ENCODE results near the gene PPP2R2C.
A peak's percentile ranks its signal among the peaks of the same experiment; 100 is the strongest.

The PPP2R2C gene

GRCh38 chr4:6362243-6362885 lies 110.0 kb downstream of the PPP2R2C start:
- DNase-seq (ENCODE audit: low read depth): no peak

GRCh38 chr4:6361076-6361784 lies 111.2 kb downstream of the PPP2R2C start:
- DNase-seq (ENCODE audit: low read depth): no peak

- no peak for DNase-seq (ENCODE audit: low read depth)
Measured at GRCh38 chr4:6360385-6360784, 112.0 kb downstream of the PPP2R2C start.

GRCh38 chr4:6359536-6360308 lies 112.7 kb downstream of the PPP2R2C start:
- no peak for DNase-seq (ENCODE audit: low read depth)

- DNase-seq (ENCODE audit: low read depth): no peak
Measured at GRCh38 chr4:6357476-6357875, 114.9 kb downstream of the PPP2R2C start.

- no peak for DNase-seq (ENCODE audit: low read depth)
Measured at GRCh38 chr4:6356076-6356560, 116.3 kb downstream of the PPP2R2C start.

- DNase-seq (ENCODE audit: low read depth): no peak
Measured at GRCh38 chr4:6355052-6355451, 117.4 kb downstream of the PPP2R2C start.

GRCh38 chr4:6354626-6355025 lies 117.8 kb downstream of the PPP2R2C start:
- no peak for DNase-seq (ENCODE audit: low read depth)

- DNase-seq (ENCODE audit: low read depth): no peak
Measured at GRCh38 chr4:6354119-6354518, 118.3 kb downstream of the PPP2R2C start.

- DNase-seq (ENCODE audit: low read depth): no peak
Measured at GRCh38 chr4:6352031-6352692, 120.3 kb downstream of the PPP2R2C start.

GRCh38 chr4:6351246-6352000 lies 121.0 kb downstream of the PPP2R2C start:
- no peak for DNase-seq (ENCODE audit: low read depth)

GRCh38 chr4:6350646-6351045 lies 121.8 kb downstream of the PPP2R2C start:
- no peak for DNase-seq (ENCODE audit: low read depth)

GRCh38 chr4:6349896-6350603 lies 122.4 kb downstream of the PPP2R2C start:
- peak; percentile 49 for DNase-seq (ENCODE audit: low read depth)

- no peak for DNase-seq (ENCODE audit: low read depth)
Measured at GRCh38 chr4:6348408-6348807, 124.0 kb downstream of the PPP2R2C start.

- no peak for DNase-seq (ENCODE audit: low read depth)
Measured at GRCh38 chr4:6347511-6348045, 124.8 kb downstream of the PPP2R2C start.

- DNase-seq (ENCODE audit: low read depth): no peak
Measured at GRCh38 chr4:6346373-6347110, 125.9 kb downstream of the PPP2R2C start.

- no peak for DNase-seq (ENCODE audit: low read depth)
Measured at GRCh38 chr4:6345866-6346265, 126.5 kb downstream of the PPP2R2C start.

GRCh38 chr4:6345096-6345830 lies 127.2 kb downstream of the PPP2R2C start:
- DNase-seq (ENCODE audit: low read depth): no peak

GRCh38 chr4:6343939-6344408 lies 128.4 kb downstream of the PPP2R2C start:
- DNase-seq (ENCODE audit: low read depth): peak; percentile 73

Measured in stromal cell of bone marrow (primary cell).